HCT116 (cell line): Measurements from ENCODE around the gene B4GALNT4. TPM values are rescaled to one million over a fixed set of nuclear protein-coding genes. Genes with fewer than 3 reads are reported as not detected.

Experiments used
- ATAC-seq: fragments of 200-7000 bp; cut with Tn5 transposase; 2 replicates; pipeline ENCODE4 v1.9.1; 2020; ENCODE audit warnings: mild to moderate bottlenecking, moderate library complexity
- BruUV-seq: library from RNA; stranded (reverse); fragments of 400-500 nt; replicated peaks from 2 replicates; lab custom pipeline; 2021; lab: Mats Ljungman, UMichigan
- CTCF ChIA-PET: fragments of 300-600 bp; sonication (Branson Sonifier 250); formaldehyde crosslinking; loops from one replicate; lab custom pipeline; 2021; ENCODE audit warnings: antibody characterized with exemption; lab: Charles Lee
- POLR2A ChIA-PET: fragments of 300-600, 350-600 bp; sonication (Branson Sonifier 250); formaldehyde crosslinking; loops from one replicate; lab custom pipeline; 2021; ENCODE audit warnings: antibody characterized with exemption; lab: Charles Lee
- RAD21 ChIA-PET, 2 experiments: fragments of 300-600 bp; sonication (Branson Sonifier 250); formaldehyde crosslinking; loops; one replicate each; lab custom pipeline; 2023; ENCODE audit warnings: low total read pairs in 2 of 2; ENCODE audit not compliant: uncharacterized antibody in 2 of 2, unreplicated experiment in 2 of 2, low non-redundant PET in 1 of 2; lab: Charles Lee
- DNase-seq: peaks from one replicate; pipeline ENCODE4 v3.0.0-alpha.2; 2010; ENCODE audit warnings: low read depth, low spot score
- H2AFZ ChIP-seq: fragments of 200-600 bp; shearing (Covaris generic), sonication (generic); 2 replicates; pipeline ENCODE4 v1.6.1; 2017; ENCODE audit warnings: low read depth, mixed run types, mixed read lengths, antibody characterized with exemption, low read length; ENCODE audit not compliant: poor library complexity, severe bottlenecking
- H3K27ac ChIP-seq: 2 replicates; pipeline ENCODE4 v1.5.1; 2012; ENCODE audit warnings: low read depth, low read length
- H3K27me3 ChIP-seq: fragments of 200-600 bp; sonication (generic); 2 replicates; pipeline ENCODE4 v1.6.1; 2016; ENCODE audit warnings: mixed run types, low read length, mixed read lengths; ENCODE audit not compliant: insufficient read depth
- H3K36me3 ChIP-seq, 2 experiments: fragments of 200-500 bp in 1 of 2; fragments of 200-600 bp in 1 of 2; sonication (Bioruptor generic) in 1 of 2; sonication (generic) in 1 of 2; 2 replicates each; pipeline versions ENCODE4 v1.5.1 to v1.6.1; 2014 to 2016; ENCODE audit warnings: low read length in 2 of 2, inconsistent platforms in 1 of 2, mixed read lengths in 1 of 2, mixed run types in 1 of 2; ENCODE audit not compliant: insufficient read depth in 2 of 2, control insufficient read depth in 1 of 2
- H3K4me1 ChIP-seq, 2 experiments: fragments of 200-600 bp in 1 of 2; sonication (generic) in 1 of 2; 2 replicates each; pipeline versions ENCODE4 v1.5.1 to v1.6.1; 2012 to 2017; ENCODE audit warnings: low read length in 2 of 2, inconsistent platforms in 1 of 2, mild to moderate bottlenecking in 1 of 2, mixed read lengths in 1 of 2, mixed run types in 1 of 2, moderate library complexity in 1 of 2; ENCODE audit not compliant: insufficient read depth in 2 of 2, control insufficient read depth in 1 of 2
- H3K4me2 ChIP-seq: fragments of 200-600 bp; sonication (generic); 2 replicates; pipeline ENCODE4 v1.6.1; 2017; ENCODE audit warnings: mixed run types, low read length, mixed read lengths
- H3K4me3 ChIP-seq, 2 experiments: fragments of 200-600 bp in 1 of 2; sonication (generic) in 1 of 2; replicated peaks in 1 of 2; 2 replicates each; pipeline ENCODE4 v1.5.1; 2011 to 2016; ENCODE audit warnings: low read length in 2 of 2, control low read depth in 1 of 2, low read depth in 1 of 2, mild to moderate bottlenecking in 1 of 2, mixed read lengths in 1 of 2, mixed run types in 1 of 2
- H3K79me2 ChIP-seq: fragments of 200-600 bp; sonication (generic); 2 replicates; pipeline ENCODE4 v1.6.1; 2017; ENCODE audit warnings: mild to moderate bottlenecking, mixed run types, low read length, moderate library complexity, mixed read lengths; ENCODE audit not compliant: insufficient read depth
- H3K9ac ChIP-seq: fragments of 200-600 bp; sonication (generic); 2 replicates; pipeline ENCODE4 v1.6.1; 2016; ENCODE audit warnings: low read length, mixed read lengths
- H3K9me2 ChIP-seq: fragments of 200-600 bp; sonication (generic), shearing (Covaris generic); 2 replicates; pipeline ENCODE4 v1.6.1; 2017; ENCODE audit warnings: mixed run types, mild to moderate bottlenecking, moderate library complexity; ENCODE audit not compliant: insufficient read depth
- H3K9me3 ChIP-seq, 2 experiments: fragments of 200-500 bp in 1 of 2; fragments of 200-600 bp in 1 of 2; sonication (Bioruptor generic) in 1 of 2; sonication (generic) in 1 of 2; 2 replicates each; pipeline ENCODE4 v1.6.1; 2014 to 2017; ENCODE audit warnings: low read length in 2 of 2, mixed read lengths in 2 of 2, inconsistent platforms in 1 of 2, low read depth in 1 of 2, mild to moderate bottlenecking in 1 of 2, mixed run types in 1 of 2, moderate library complexity in 1 of 2; ENCODE audit not compliant: control insufficient read depth in 1 of 2, insufficient read depth in 1 of 2
- H4K20me1 ChIP-seq: fragments of 200-600 bp; sonication (generic), shearing (Covaris generic); 2 replicates; pipeline ENCODE4 v1.6.1; 2017; ENCODE audit warnings: mixed run types, mild to moderate bottlenecking, moderate library complexity; ENCODE audit not compliant: insufficient read depth
- ATF3 ChIP-seq: IDR thresholded peaks from 2 replicates; pipeline ENCODE4 v1.6.1; 2012
- CBX3 ChIP-seq: IDR thresholded peaks from 2 replicates; pipeline ENCODE4 v1.6.1; 2012; ENCODE audit warnings: low read depth
- CEBPB ChIP-seq: IDR thresholded peaks from 2 replicates; pipeline ENCODE4 v1.6.1; 2012; ENCODE audit warnings: low read depth
- CTCF ChIP-seq, 3 experiments: fragments of 200-600 bp in 1 of 3; sonication (generic) in 1 of 3; IDR thresholded peaks in 2 of 3; conservative IDR thresholded peaks in 1 of 3; 2 replicates each; pipeline ENCODE4 v1.5.1; 2012 to 2017; ENCODE audit warnings: low read depth in 2 of 3, low read length in 2 of 3, antibody characterized with exemption in 1 of 3, borderline replicate concordance in 1 of 3, control low read depth in 1 of 3, mild to moderate bottlenecking in 1 of 3, mixed read lengths in 1 of 3, mixed run types in 1 of 3, moderate library complexity in 1 of 3; ENCODE audit not compliant: insufficient read depth in 1 of 3
- ELF1 ChIP-seq: IDR thresholded peaks from 2 replicates; pipeline ENCODE4 v1.6.1; 2012; ENCODE audit warnings: low read depth, borderline replicate concordance
- EZH2 ChIP-seq: fragments of 200-600 bp; sonication (generic); IDR thresholded peaks from 2 replicates; pipeline ENCODE4 v1.6.1; 2017; ENCODE audit warnings: antibody characterized with exemption, mixed run types
- EZH2phosphoT487 ChIP-seq: fragments of 200-600 bp; IDR thresholded peaks from 2 replicates; pipeline ENCODE4 v1.6.1; 2018; ENCODE audit warnings: antibody characterized with exemption, borderline replicate concordance
- FOSL1 ChIP-seq: IDR thresholded peaks from 2 replicates; pipeline ENCODE4 v1.6.1; 2012; ENCODE audit warnings: low read depth
- JUND ChIP-seq: IDR thresholded peaks from 2 replicates; pipeline ENCODE4 v1.6.1; 2012
- MAX ChIP-seq: IDR thresholded peaks from 2 replicates; pipeline ENCODE4 v1.6.1; 2012
- POLR2A ChIP-seq: IDR thresholded peaks from 2 replicates; pipeline ENCODE4 v1.7.0; 2011; ENCODE audit warnings: borderline replicate concordance; ENCODE audit not compliant: insufficient read depth, insufficient read length; ENCODE audit errors: extremely low read depth
- RAD21 ChIP-seq: IDR thresholded peaks from 2 replicates; pipeline ENCODE4 v1.6.1; 2012; ENCODE audit warnings: low read depth, mild to moderate bottlenecking
- SIN3A ChIP-seq: IDR thresholded peaks from 2 replicates; pipeline ENCODE4 v1.6.1; 2012; ENCODE audit warnings: low read depth
- SP1 ChIP-seq: IDR thresholded peaks from 2 replicates; pipeline ENCODE4 v1.6.1; 2012; ENCODE audit warnings: low read depth
- TCF7L2 ChIP-seq: IDR thresholded peaks from 2 replicates; pipeline ENCODE4 v1.7.0; 2011; ENCODE audit warnings: borderline replicate concordance, inconsistent platforms; ENCODE audit not compliant: insufficient read depth, insufficient read length; ENCODE audit errors: extremely low read depth
- YY1 ChIP-seq: IDR thresholded peaks from 2 replicates; pipeline ENCODE4 v1.6.1; 2011; ENCODE audit warnings: low read length, low read depth, moderate library complexity, mild to moderate bottlenecking; ENCODE audit not compliant: insufficient replicate concordance; ENCODE audit errors: extremely low read depth
- ZBTB33 ChIP-seq: IDR thresholded peaks from 2 replicates; pipeline ENCODE4 v1.6.1; 2011; ENCODE audit warnings: mild to moderate bottlenecking, low read length, moderate library complexity; ENCODE audit not compliant: insufficient replicate concordance; ENCODE audit errors: extremely low read depth
- ZFX ChIP-seq: fragments of 450-650 bp; IDR thresholded peaks from 2 replicates; pipeline ENCODE4 v1.6.1; 2017
- intact Hi-C: fragments of 100-400 bp; cut with micrococcal nuclease; formaldehyde crosslinking; loops from 2 replicates; pipeline ENCODE4 v1.10.0; 2022
- total RNA-seq: library from RNA; stranded (reverse); gene quantifications from one replicate; pipeline ENCODE4 v1.2.1, GENCODE V29; 2021; ENCODE audit not compliant: unreplicated experiment

The B4GALNT4 gene
- total RNA-seq, 1 experiment from 2014 or later = 54.3 TPM

- peaks cover 15 to 47% of the 10 kb centered on the region in 2 experiments for H3K4me1 ChIP-seq
- POLR2A ChIA-PET = no interaction called here
Observed at GRCh38 chr11:412641-413119, 43.4 kb downstream of the B4GALNT4 start.

More at GRCh38 chr11:412641-413119, 43.4 kb downstream of the B4GALNT4 start:
- Histone ChIP-seq H3K36me3 (no peaks in the 10 kb centered on the region), H3K9ac (no peak overlapping the region), H3K9me3 (no peaks in the 10 kb centered on the region), H2AFZ (no peak overlapping the region), H3K27me3 (no peaks in the 10 kb centered on the region), H3K4me3 (no peak overlapping the region), H3K27ac (no peak overlapping the region), H3K79me2 (no peaks in the 10 kb centered on the region; the same call in 1 of the 2 replicates), H3K4me2 (no peak overlapping the region), H3K9me2 (no peaks in the 10 kb centered on the region), H4K20me1 (no peaks in the 10 kb centered on the region)
- intact Hi-C loops = no loop called here
- BruUV-seq = no TSS peak
- DNase-seq = no peak
- ChIA-PET CTCF (interaction anchor here (1.4 kb wide), 1 partner anchor 35 kb away, joined by 3 read pairs; no protein-coding TSS in a partner anchor), RAD21 (no interaction called here)
- no peak for ATAC-seq
- TF ChIP-seq ELF1 (no peak), CTCF (IDR thresholded peaks at IDR 0.05 in 2 of 3, conservative IDR thresholded peaks at IDR 0.05 in 1 of 3; ENCODE audit: borderline replicate concordance in 1 of 3, insufficient read depth in 1 of 3, low read depth in 2 of 3, low read length in 2 of 3) (no peak), JUND (no peak), SIN3A (no peak), ATF3 (no peak), EZH2phosphoT487 (no peak), CBX3 (no peak), ZBTB33 (no peak), MAX (no peak), CEBPB (no peak), TCF7L2 (no peak), SP1 (no peak), YY1 (no peak), EZH2 (no peak), FOSL1 (no peak), ZFX (no peak), RAD21 (no peak), POLR2A (no peak)
